Natural killer cell (primary cell): ENCODE results near the gene CDC14B. TPM values are rescaled to one million over a fixed set of nuclear protein-coding genes. Genes with fewer than 3 reads are reported as not detected.

Experiments
- ATAC-seq, 3 donors: fragments of 150-1000 bp in 2 of 3; fragments of 200-7000 bp in 1 of 3; cut with Tn5 transposase; 1 replicate in 1 of 3; 2 replicates in 2 of 3; pipeline ENCODE4 v1.10.0; 2021; ENCODE audit warnings: mild to moderate bottlenecking in 2 of 3, moderate library complexity in 2 of 3
- DNase-seq, 2 donors: peaks; one replicate each; pipeline versions ENCODE4 v3.0.0 to v3.0.0-alpha.2; 2013 to 2021; ENCODE audit warnings: mixed read lengths in 1 of 2
- H3K27ac ChIP-seq: one replicate; pipeline ENCODE4 v1.5.1; 2013; ENCODE audit warnings: mild to moderate bottlenecking, low read length
- H3K27me3 ChIP-seq: one replicate; pipeline ENCODE4 v1.6.1; 2013; ENCODE audit warnings: low read length; ENCODE audit not compliant: control insufficient read depth, insufficient read depth
- H3K36me3 ChIP-seq: one replicate; pipeline ENCODE4 v1.6.1; 2013; ENCODE audit warnings: low read length; ENCODE audit not compliant: control insufficient read depth, insufficient read depth
- H3K4me1 ChIP-seq: one replicate; pipeline ENCODE4 v1.6.1; 2013; ENCODE audit warnings: low read length; ENCODE audit not compliant: control insufficient read depth, insufficient read depth
- H3K4me3 ChIP-seq: one replicate; pipeline ENCODE4 v1.5.1; 2013; ENCODE audit warnings: low read length
- H3K9me3 ChIP-seq: one replicate; pipeline ENCODE4 v1.6.1; 2013; ENCODE audit warnings: low read length; ENCODE audit not compliant: control insufficient read depth, insufficient read depth
- H3K27ac Mint-ChIP-seq, 2 donors: one replicate each; pipeline ENCODE4 v1.8.0; 2022; ENCODE audit warnings: mild to moderate bottlenecking in 2 of 2, mixed read lengths in 2 of 2, moderate library complexity in 1 of 2
- H3K27me3 Mint-ChIP-seq, 2 donors: one replicate each; pipeline ENCODE4 v1.8.0; 2022; ENCODE audit warnings: low read depth in 2 of 2, mixed read lengths in 2 of 2
- H3K36me3 Mint-ChIP-seq: one replicate; pipeline ENCODE4 v1.8.0; 2022; ENCODE audit warnings: mixed read lengths
- H3K4me1 Mint-ChIP-seq, 2 donors: one replicate each; pipeline ENCODE4 v1.8.0; 2022; ENCODE audit warnings: mixed read lengths in 2 of 2
- H3K4me3 Mint-ChIP-seq: one replicate; pipeline ENCODE4 v1.8.0; 2022; ENCODE audit warnings: mild to moderate bottlenecking, moderate library complexity, mixed read lengths
- H3K9me3 Mint-ChIP-seq, 2 donors: one replicate each; pipeline ENCODE4 v1.8.0; 2022; ENCODE audit warnings: mixed read lengths in 2 of 2
- CTCF ChIP-seq: fragments of 200-600 bp; IDR thresholded peaks from one replicate; pipeline ENCODE4 v1.8.0; 2022; ENCODE audit warnings: antibody characterized with exemption
- WGBS: methylation state at CpG from one replicate; pipeline ENCODE4 v1.1.7; 2013; ENCODE audit warnings: missing lambda C conversion rate; ENCODE audit not compliant: insufficient coverage; 5-methylcytosine and 5-hydroxymethylcytosine counted together
- intact Hi-C: fragments of 100-400 bp; cut with micrococcal nuclease; formaldehyde crosslinking; loops from one replicate; pipeline ENCODE4 v1.14.2; 2022
- total RNA-seq, 4 donors: library from RNA; stranded (reverse); fragments of 120-200 nt in 1 of 4; gene quantifications; one replicate each; pipeline versions ENCODE4 v1.2.3 to v1.2.4, GENCODE V29; 2013 to 2022

The CDC14B gene
- total RNA-seq, 3 donors from 2014 or later (not counting 1 experiment from before 2014, with no cell fraction given) = 2.3 to 4.7 (median 3.9) TPM

GRCh38 chr9:96478829-96479371 is 140.7 kb downstream of the CDC14B start:
- Mint-ChIP-seq H3K4me1 (no peaks in the 10 kb centered on the region), H3K9me3 (no peaks in the 10 kb centered on the region), H3K27ac (no peak overlapping the region), H3K4me3 (no peak overlapping the region), H3K27me3 (no peaks in the 10 kb centered on the region), H3K36me3 (no peaks in the 10 kb centered on the region)
- ATAC-seq (no peak), DNase-seq (no peak)
- TF ChIP-seq CTCF = no peak
- Histone ChIP-seq H3K36me3 (peaks cover 6% of the 10 kb centered on the region), H3K4me1 (no peaks in the 10 kb centered on the region), H3K27ac (no peak overlapping the region), H3K27me3 (no peaks in the 10 kb centered on the region), H3K4me3 (no peak overlapping the region), H3K9me3 (no peaks in the 10 kb centered on the region)
- WGBS = 45% methylated on average over 1 of the region's 4 CpGs
- intact Hi-C loops = no loop called here

GRCh38 chr9:96476591-96476990 is 143.1 kb downstream of the CDC14B start:
- Histone ChIP-seq H3K4me1 (no peaks in the 10 kb centered on the region), H3K27me3 (no peaks in the 10 kb centered on the region), H3K4me3 (no peak overlapping the region), H3K9me3 (no peaks in the 10 kb centered on the region), H3K36me3 (peaks cover 7% of the 10 kb centered on the region), H3K27ac (no peak overlapping the region)
- Mint-ChIP-seq H3K4me3 (no peak overlapping the region), H3K27ac (no peak overlapping the region), H3K4me1 (no peaks in the 10 kb centered on the region), H3K27me3 (no peaks in the 10 kb centered on the region), H3K9me3 (no peaks in the 10 kb centered on the region), H3K36me3 (no peaks in the 10 kb centered on the region)
- WGBS = 83% methylated on average over 5 of the region's 5 CpGs
- no peak for ATAC-seq
- intact Hi-C loops = no loop called here
- no peak for DNase-seq
- TF ChIP-seq CTCF = no peak

DNA sequence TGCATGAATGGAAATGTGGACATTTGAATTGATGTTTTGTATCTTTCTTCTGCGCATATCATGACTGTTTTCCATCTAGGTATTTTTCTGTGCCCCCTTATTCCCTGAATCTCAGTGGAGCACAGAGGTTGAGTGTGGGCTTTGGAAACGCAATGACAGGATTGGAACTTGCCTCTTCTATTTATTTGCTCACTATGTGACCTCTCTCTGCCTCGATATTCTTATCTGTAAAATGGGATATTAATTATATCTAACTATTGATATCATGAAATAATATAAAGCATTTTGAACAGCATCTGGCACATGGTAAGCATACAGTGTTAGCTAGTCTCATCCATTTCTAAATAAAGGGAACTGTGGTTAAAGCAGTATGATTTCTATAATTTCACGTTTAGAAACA is 143.6 kb downstream of the CDC14B start:
- Histone ChIP-seq H3K9me3 (no peaks in the 10 kb centered on the region), H3K27me3 (no peaks in the 10 kb centered on the region), H3K36me3 (peaks cover 8% of the 10 kb centered on the region), H3K4me1 (no peaks in the 10 kb centered on the region), H3K4me3 (no peak overlapping the region), H3K27ac (no peak overlapping the region)
- Mint-ChIP-seq H3K27ac (no peak overlapping the region), H3K36me3 (no peaks in the 10 kb centered on the region), H3K9me3 (no peaks in the 10 kb centered on the region), H3K27me3 (no peaks in the 10 kb centered on the region), H3K4me1 (no peaks in the 10 kb centered on the region), H3K4me3 (no peak overlapping the region)
- no peak for DNase-seq
- 100% methylated on average over 1 of the region's 4 CpGs for WGBS
- intact Hi-C loops = no loop called here
- TF ChIP-seq CTCF = no peak
- ATAC-seq = no peak

DNA sequence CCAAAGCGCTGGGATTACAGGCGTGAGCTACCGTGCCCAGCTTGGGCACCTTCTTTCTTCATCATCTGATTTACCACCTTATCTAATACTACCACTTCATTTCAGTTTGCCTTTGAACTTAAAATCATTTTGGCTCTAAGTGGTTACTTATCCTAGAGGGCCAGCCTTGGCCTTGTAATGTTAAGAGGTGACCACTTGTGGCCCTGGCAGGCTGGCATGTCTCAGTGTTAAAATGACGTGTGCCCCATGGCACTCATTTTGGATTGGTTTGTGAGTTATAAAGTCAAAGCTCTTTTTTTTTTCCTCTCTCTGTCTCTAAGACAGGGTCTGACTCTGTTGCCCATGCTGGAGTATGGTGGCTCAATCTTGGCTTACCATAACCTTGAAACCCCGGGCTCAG is 151.9 kb downstream of the CDC14B start:
- WGBS = 96% methylated on average over 5 of the region's 5 CpGs
- no peaks in the 10 kb centered on the region for H3K4me1 Mint-ChIP-seq
- ATAC-seq = no peak
- intact Hi-C loops = no loop called here
- no peak overlapping the region for H3K27ac ChIP-seq
- no peaks in the 10 kb centered on the region for H3K27me3 ChIP-seq
- no peak for DNase-seq
- no peak overlapping the region for H3K27ac Mint-ChIP-seq
- H3K36me3 ChIP-seq = peaks cover 8% of the 10 kb centered on the region
- no peaks in the 10 kb centered on the region for H3K9me3 Mint-ChIP-seq
- H3K36me3 Mint-ChIP-seq = no peaks in the 10 kb centered on the region
- no peaks in the 10 kb centered on the region for H3K9me3 ChIP-seq
- H3K4me3 Mint-ChIP-seq = no peak overlapping the region
- no peak for TF ChIP-seq CTCF
- H3K4me1 ChIP-seq = no peaks in the 10 kb centered on the region
- no peak overlapping the region for H3K4me3 ChIP-seq
- H3K27me3 Mint-ChIP-seq = no peaks in the 10 kb centered on the region
